Measurements from ENCODE around the gene VAT1. TPM values are rescaled to one million over a fixed set of nuclear protein-coding genes. Genes with fewer than 3 reads are reported as not detected.
"Not testable (repeated sequence)": the region's sequence is repeated elsewhere in the genome, so short reads cannot be mapped to it uniquely, and the experiment has no call there.

Gene VAT1
- total RNA-seq, 1 donor from 2014 or later = 413 TPM

DNA sequence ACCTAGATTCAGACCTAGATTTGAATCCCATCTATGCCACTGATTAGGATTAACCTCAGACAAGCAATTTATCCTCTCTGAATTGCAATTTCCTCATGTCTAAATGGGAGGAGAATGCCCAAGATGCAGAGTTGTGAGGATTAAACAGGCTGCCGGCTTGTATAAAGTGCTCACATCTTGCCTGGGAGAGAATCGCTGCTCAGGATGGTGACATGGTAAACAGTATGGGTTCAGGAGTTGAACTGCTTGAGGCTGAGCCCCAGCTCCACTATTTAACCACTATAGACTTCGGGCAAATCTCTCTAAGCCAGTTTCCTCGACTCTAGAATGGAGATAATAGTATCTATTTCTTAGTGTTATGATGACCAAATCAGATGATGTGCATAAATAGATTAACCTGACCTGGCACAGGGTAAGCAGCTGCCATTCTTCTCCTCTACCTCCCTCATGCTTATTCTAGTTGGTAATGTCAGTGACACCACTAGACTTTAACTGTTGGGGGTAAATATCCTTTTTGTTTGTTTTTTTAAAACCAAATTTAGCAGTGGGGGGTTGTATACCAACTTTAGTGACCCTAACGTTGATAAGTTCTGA, 24.7 kb downstream of the VAT1 start:
- Histone ChIP-seq H3K4me3 (ENCODE audit: insufficient read depth, low read depth, low read length) (peak overlapping the region; percentile 43), H2AFZ (ENCODE audit: low read depth, low read length) (peak overlapping the region; percentile 16), H3K9me3 (ENCODE audit: insufficient read depth, low read depth, low read length) (no peaks in the 10 kb centered on the region), H3K9ac (ENCODE audit: low read length) (peak overlapping the region; percentile 64), H3K27ac (ENCODE audit: low read depth, low read length) (peak overlapping the region; percentile 38), H3K4me1 (ENCODE audit: insufficient read depth, low read length) (peaks cover 29% of the 10 kb centered on the region), H3K79me2 (ENCODE audit: insufficient read depth, low read length) (peaks cover 35% of the 10 kb centered on the region), H3K27me3 (ENCODE audit: insufficient read depth, low read length) (no peaks in the 10 kb centered on the region), H4K20me1 (ENCODE audit: insufficient read depth, low read length) (peaks cover 38% of the 10 kb centered on the region), H3K4me2 (ENCODE audit: low read length) (peak overlapping the region; percentile 78), H3K36me3 (ENCODE audit: insufficient read depth, low read length) (peaks cover 27% of the 10 kb centered on the region)
- Mint-ChIP-seq H3K4me3 (ENCODE audit: unreplicated experiment) (peak overlapping the region; percentile 99), H3K9me3 (ENCODE audit: unreplicated experiment) (no peaks in the 10 kb centered on the region), H3K27ac (ENCODE audit: unreplicated experiment) (peak overlapping the region; percentile 99), H3K4me1 (ENCODE audit: low read depth, unreplicated experiment) (peaks cover 25% of the 10 kb centered on the region), H3K27me3 (ENCODE audit: low read depth, unreplicated experiment) (no peaks in the 10 kb centered on the region), H3K36me3 (ENCODE audit: low read depth, unreplicated experiment) (peaks cover 29% of the 10 kb centered on the region)
- no peak for TF ChIP-seq EZH2 (IDR thresholded peaks at IDR 0.05; ENCODE audit: insufficient read depth, low read length)
- TF ChIP-seq, protein P1, sequence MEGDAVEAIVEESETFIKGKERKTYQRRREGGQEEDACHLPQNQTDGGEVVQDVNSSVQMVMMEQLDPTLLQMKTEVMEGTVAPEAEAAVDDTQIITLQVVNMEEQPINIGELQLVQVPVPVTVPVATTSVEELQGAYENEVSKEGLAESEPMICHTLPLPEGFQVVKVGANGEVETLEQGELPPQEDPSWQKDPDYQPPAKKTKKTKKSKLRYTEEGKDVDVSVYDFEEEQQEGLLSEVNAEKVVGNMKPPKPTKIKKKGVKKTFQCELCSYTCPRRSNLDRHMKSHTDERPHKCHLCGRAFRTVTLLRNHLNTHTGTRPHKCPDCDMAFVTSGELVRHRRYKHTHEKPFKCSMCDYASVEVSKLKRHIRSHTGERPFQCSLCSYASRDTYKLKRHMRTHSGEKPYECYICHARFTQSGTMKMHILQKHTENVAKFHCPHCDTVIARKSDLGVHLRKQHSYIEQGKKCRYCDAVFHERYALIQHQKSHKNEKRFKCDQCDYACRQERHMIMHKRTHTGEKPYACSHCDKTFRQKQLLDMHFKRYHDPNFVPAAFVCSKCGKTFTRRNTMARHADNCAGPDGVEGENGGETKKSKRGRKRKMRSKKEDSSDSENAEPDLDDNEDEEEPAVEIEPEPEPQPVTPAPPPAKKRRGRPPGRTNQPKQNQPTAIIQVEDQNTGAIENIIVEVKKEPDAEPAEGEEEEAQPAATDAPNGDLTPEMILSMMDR (IDR thresholded peaks at IDR 0.05; ENCODE audit: insufficient read depth, low read depth, low read length) = no peak
- FAIRE-seq = no peak
- DNase-seq (ENCODE audit: low read depth) = no peak

DNA sequence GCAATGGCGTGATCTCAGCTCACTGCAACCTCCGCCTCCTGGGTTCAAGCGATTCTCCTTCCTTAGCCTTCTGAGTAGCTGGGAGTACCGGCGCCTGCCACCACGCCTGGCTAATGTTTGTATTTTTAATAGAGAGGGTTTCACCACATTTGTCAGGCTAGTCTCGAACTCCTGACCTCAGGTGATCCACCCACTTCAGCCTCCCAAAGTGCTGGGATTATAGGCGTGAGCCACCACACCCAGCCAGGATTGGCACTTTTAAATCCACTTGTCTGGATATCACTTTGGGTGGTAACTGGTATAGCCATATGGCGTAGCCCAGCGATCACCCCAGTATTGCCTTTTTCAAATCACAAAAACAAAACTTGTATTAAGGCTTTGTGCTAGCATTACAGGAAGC, 28.3 kb downstream of the VAT1 start:
- peaks cover 14% of the 10 kb centered on the region for H3K4me1 ChIP-seq (ENCODE audit: insufficient read depth, low read length)
- not testable (repeated sequence) for H3K27ac Mint-ChIP-seq (ENCODE audit: unreplicated experiment); H3K9me3 ChIP-seq (ENCODE audit: insufficient read depth, low read depth, low read length); H3K4me3 Mint-ChIP-seq (ENCODE audit: unreplicated experiment); DNase-seq (ENCODE audit: low read depth); H2AFZ ChIP-seq (ENCODE audit: low read depth, low read length); FAIRE-seq; H3K27ac ChIP-seq (ENCODE audit: low read depth, low read length); H3K4me3 ChIP-seq (ENCODE audit: insufficient read depth, low read depth, low read length); H3K9ac ChIP-seq (ENCODE audit: low read length); H3K79me2 ChIP-seq (ENCODE audit: insufficient read depth, low read length); H3K9me3 Mint-ChIP-seq (ENCODE audit: unreplicated experiment); H3K27me3 ChIP-seq (ENCODE audit: insufficient read depth, low read length); H4K20me1 ChIP-seq (ENCODE audit: insufficient read depth, low read length); H3K27me3 Mint-ChIP-seq (ENCODE audit: low read depth, unreplicated experiment); H3K4me2 ChIP-seq (ENCODE audit: low read length)
- Mint-ChIP-seq H3K4me1 (ENCODE audit: low read depth, unreplicated experiment) (peaks cover 15% of the 10 kb centered on the region), H3K36me3 (ENCODE audit: low read depth, unreplicated experiment) (peaks cover 19% of the 10 kb centered on the region)
- H3K36me3 ChIP-seq (ENCODE audit: insufficient read depth, low read length) = peaks cover 30% of the 10 kb centered on the region

DNA sequence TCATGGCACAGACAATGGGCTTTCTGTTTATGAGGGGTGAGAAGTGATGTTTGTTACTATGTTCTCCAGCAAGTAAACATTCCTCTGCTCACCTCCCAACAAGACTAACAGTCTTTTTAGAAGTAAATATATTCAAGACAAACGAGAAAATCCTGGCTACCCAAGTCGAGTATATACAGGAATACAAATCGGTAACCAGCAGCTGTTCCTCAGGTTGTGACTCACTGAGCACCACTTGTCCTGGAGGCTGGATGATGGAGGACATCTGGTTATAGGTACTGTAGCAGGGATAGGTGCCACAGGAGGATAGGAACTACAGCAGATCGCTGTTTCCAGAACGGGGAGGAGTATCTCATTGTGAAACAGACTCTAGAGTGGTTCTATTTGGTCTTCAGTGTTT, 29.3 kb downstream of the VAT1 start:
- H3K79me2 ChIP-seq (ENCODE audit: insufficient read depth, low read length) = peaks cover 3% of the 10 kb centered on the region
- Mint-ChIP-seq H3K27ac (ENCODE audit: unreplicated experiment) (no peak overlapping the region), H3K9me3 (ENCODE audit: unreplicated experiment) (no peaks in the 10 kb centered on the region), H3K4me1 (ENCODE audit: low read depth, unreplicated experiment) (peaks cover 15% of the 10 kb centered on the region), H3K36me3 (ENCODE audit: low read depth, unreplicated experiment) (peaks cover 20% of the 10 kb centered on the region), H3K27me3 (ENCODE audit: low read depth, unreplicated experiment) (no peaks in the 10 kb centered on the region), H3K4me3 (ENCODE audit: unreplicated experiment) (no peak overlapping the region)
- no peak overlapping the region for H2AFZ ChIP-seq (ENCODE audit: low read depth, low read length)
- no peak overlapping the region for H3K27ac ChIP-seq (ENCODE audit: low read depth, low read length)
- TF ChIP-seq, protein P1 (IDR thresholded peaks at IDR 0.05; ENCODE audit: insufficient read depth, low read depth, low read length) = no peak
- TF ChIP-seq EZH2 (IDR thresholded peaks at IDR 0.05; ENCODE audit: insufficient read depth, low read length) = no peak
- DNase-seq (ENCODE audit: low read depth) (no peak), FAIRE-seq (no peak)
- H3K4me3 ChIP-seq (ENCODE audit: insufficient read depth, low read depth, low read length) = no peak overlapping the region
- H3K36me3 ChIP-seq (ENCODE audit: insufficient read depth, low read length) = peaks cover 32% of the 10 kb centered on the region
- no peaks in the 10 kb centered on the region for H3K9me3 ChIP-seq (ENCODE audit: insufficient read depth, low read depth, low read length)
- H3K4me2 ChIP-seq (ENCODE audit: low read length) = no peak overlapping the region
- H3K4me1 ChIP-seq (ENCODE audit: insufficient read depth, low read length) = peaks cover 14% of the 10 kb centered on the region
- H3K27me3 ChIP-seq (ENCODE audit: insufficient read depth, low read length) = no peaks in the 10 kb centered on the region
- H4K20me1 ChIP-seq (ENCODE audit: insufficient read depth, low read length) = no peaks in the 10 kb centered on the region
- H3K9ac ChIP-seq (ENCODE audit: low read length) = no peak overlapping the region

All from astrocyte (in vitro differentiated cells and primary cell).